Measurements from ENCODE around the gene ADAMTS7. TPM values are rescaled to one million over a fixed set of nuclear protein-coding genes. Genes with fewer than 3 reads are reported as not detected.

ADAMTS7 gene
- total RNA-seq, 4 donors from 2014 or later = 0.95 to 4.8 (median 1.7) TPM

GRCh38 chr15:78854833-78855372, 43.6 kb upstream of the ADAMTS7 start:
- peaks cover 0 to 5% (median 2%) of the 10 kb centered on the region in 4 donors for H3K4me1 ChIP-seq
- H3K27me3 ChIP-seq = no peaks in the 10 kb centered on the region
- intact Hi-C loops (cut with DNase I; ENCODE audit: low total_unique reads) = no loop called here
- no peak overlapping the region for H3K4me3 ChIP-seq
- DNase-seq = no peak
- in situ Hi-C loops (cut with MboI; ENCODE audit: low pct_ligation_motif_present in 1 of 4, low pct_unique_long_range_greater_than_20kb in 1 of 4, low sequenced_read_pairs in 3 of 4) = no loop called here
- H3K27ac ChIP-seq = no peak overlapping the region
- H3K9me3 ChIP-seq = no peaks in the 10 kb centered on the region
- no peak for TF ChIP-seq CTCF (IDR thresholded peaks at IDR 0.05)
- TF ChIP-seq POLR2AphosphoS5 (IDR thresholded peaks at IDR 0.05) = no peak
- TF ChIP-seq EP300 (IDR thresholded peaks at IDR 0.05; ENCODE audit: low read depth) = no peak
- TF ChIP-seq POLR2A (IDR thresholded peaks at IDR 0.05) = no peak
- H3K36me3 ChIP-seq = no peaks in the 10 kb centered on the region
- WGBS, 2 donors (ENCODE audit: low coverage in 1 of 2) = 85 to 89% methylated on average over 1 to 2 of the region's 2 CpGs

- in situ Hi-C loops (cut with MboI; ENCODE audit: low pct_ligation_motif_present in 1 of 4, low pct_unique_long_range_greater_than_20kb in 1 of 4, low sequenced_read_pairs in 3 of 4) (no loop called here), intact Hi-C loops (cut with DNase I; ENCODE audit: low total_unique reads) (no loop called here)
- Histone ChIP-seq H3K9me3 (no peaks in the 10 kb centered on the region), H3K4me3 (no peak overlapping the region), H3K27me3 (no peaks in the 10 kb centered on the region), H3K27ac (no peak overlapping the region), H3K4me1 (no peaks in the 10 kb centered on the region), H3K36me3 (no peaks in the 10 kb centered on the region)
- TF ChIP-seq POLR2A (IDR thresholded peaks at IDR 0.05) (no peak), EP300 (IDR thresholded peaks at IDR 0.05; ENCODE audit: low read depth) (no peak), CTCF (IDR thresholded peaks at IDR 0.05) (no peak), POLR2AphosphoS5 (IDR thresholded peaks at IDR 0.05) (no peak)
- WGBS, 2 donors (ENCODE audit: low coverage in 1 of 2) = 87% methylated on average over 6 of the region's 6 CpGs; no CpG with 5 or more reads in 1 of the 2 donors
- DNase-seq = no peak
Measured at GRCh38 chr15:78853500-78853899, 42.2 kb upstream of the ADAMTS7 start.

- H3K36me3 ChIP-seq = no peaks in the 10 kb centered on the region
Measured at GRCh38 chr15:78850941-78851755, 39.9 kb upstream of the ADAMTS7 start.

More at GRCh38 chr15:78850941-78851755, 39.9 kb upstream of the ADAMTS7 start:
- TF ChIP-seq EP300 (IDR thresholded peaks at IDR 0.05; ENCODE audit: low read depth) (no peak), POLR2AphosphoS5 (IDR thresholded peaks at IDR 0.05) (no peak), POLR2A (IDR thresholded peaks at IDR 0.05) (no peak), CTCF (IDR thresholded peaks at IDR 0.05) (no peak)
- Histone ChIP-seq H3K9me3 (no peaks in the 10 kb centered on the region), H3K4me3 (no peak overlapping the region), H3K27ac (no peak overlapping the region), H3K27me3 (no peaks in the 10 kb centered on the region), H3K4me1 (no peaks in the 10 kb centered on the region)
- in situ Hi-C loops (cut with MboI; ENCODE audit: low pct_ligation_motif_present in 1 of 4, low pct_unique_long_range_greater_than_20kb in 1 of 4, low sequenced_read_pairs in 3 of 4) = no loop called here
- WGBS, 2 donors (ENCODE audit: low coverage in 1 of 2) = 69% methylated on average over 6 of the region's 6 CpGs; no CpG with 5 or more reads in 1 of the 2 donors
- no peak for DNase-seq
- intact Hi-C loops (cut with DNase I; ENCODE audit: low total_unique reads) = no loop called here
